Measurements from ENCODE around the gene CUL4A.

- no peak for TF ChIP-seq EZH2 (IDR thresholded peaks at IDR 0.05; ENCODE audit: insufficient read depth, poor library complexity, severe bottlenecking)
- TF ChIP-seq EZH2phosphoT487 (IDR thresholded peaks at IDR 0.05; ENCODE audit: insufficient read depth, low read depth): no peak
Observed at GRCh38 chr13:113260996-113261395, 51.6 kb downstream of the CUL4A start.
